K562 (cell line): ENCODE measurements around the gene SATB2. TPM values are rescaled to one million over a fixed set of nuclear protein-coding genes. Genes with fewer than 3 reads are reported as not detected.

Source experiments
- ATAC-seq: fragments of 200-7000 bp; cut with Tn5 transposase; 3 replicates; pipeline ENCODE4 v1.9.1; 2020; ENCODE audit warnings: moderate library complexity
- BruUV-seq: library from RNA; stranded (reverse); fragments of 400-500 nt; replicated peaks from 2 replicates; lab custom pipeline; 2021; lab: Mats Ljungman, UMichigan
- CTCF ChIA-PET: fragments of 300-600 bp; formaldehyde crosslinking; extraction: SDS; loops from one replicate; lab custom pipeline; 2021; ENCODE audit warnings: low intra/inter-chr PET ratio; lab: Yijun Ruan, JAX
- POLR2A ChIA-PET: fragments of 300-600, 350-650 bp; sonication (Branson Sonifier 250); formaldehyde crosslinking; extraction: SDS; loops from one replicate; lab custom pipeline; 2021; ENCODE audit warnings: antibody characterized with exemption, inconsistent platforms; lab: Yijun Ruan, JAX
- DNase-seq, 4 experiments: peaks; one replicate each; pipeline versions ENCODE4 v3.0.0 to v3.0.0-alpha.2; 2011 to 2018; ENCODE audit warnings: low spot score in 3 of 4, mixed read lengths in 3 of 4; ENCODE audit errors: extremely low read depth in 1 of 4
- FAIRE-seq: peaks from 2 replicates; lab custom pipeline; 2011; peaks lifted over from hg19 to GRCh38; lab: Jason Lieb, UNC
- H2AFZ ChIP-seq: 2 replicates; pipeline ENCODE4 v1.6.0; 2011; ENCODE audit warnings: low read depth, low read length, control low read depth, inconsistent platforms
- H3K27ac ChIP-seq: fragments of 200-600 bp; 3 replicates; pipeline ENCODE4 v1.8.0; 2011; ENCODE audit warnings: low read depth, mild to moderate bottlenecking, control low read depth, inconsistent platforms, low read length, moderate library complexity, mixed read lengths; ENCODE audit errors: extremely low read depth
- H3K27me3 ChIP-seq, 2 experiments: fragments of 300-600 bp in 1 of 2; 2 replicates in 1 of 2; 3 replicates in 1 of 2; pipeline versions ENCODE4 v1.6.0 to v1.8.0; 2011; ENCODE audit warnings: inconsistent platforms in 2 of 2, low read length in 2 of 2, mild to moderate bottlenecking in 1 of 2, mixed read lengths in 1 of 2, moderate library complexity in 1 of 2; ENCODE audit not compliant: control insufficient read depth in 2 of 2, insufficient read depth in 2 of 2
- H3K36me3 ChIP-seq: fragments of 300-600 bp; 3 replicates; pipeline ENCODE4 v1.8.0; 2011; ENCODE audit warnings: mild to moderate bottlenecking, low read length, inconsistent platforms; ENCODE audit not compliant: control insufficient read depth, insufficient read depth
- H3K4me1 ChIP-seq, 2 experiments: fragments of 200-600 bp in 1 of 2; replicated peaks in 1 of 2; 2 replicates in 1 of 2; 3 replicates in 1 of 2; pipeline versions ENCODE4 v1.5.1 to v1.8.0; 2011; ENCODE audit warnings: inconsistent platforms in 2 of 2, low read length in 2 of 2, mild to moderate bottlenecking in 1 of 2, mixed read lengths in 1 of 2, moderate library complexity in 1 of 2; ENCODE audit not compliant: control insufficient read depth in 2 of 2, insufficient read depth in 2 of 2
- H3K4me2 ChIP-seq: 2 replicates; pipeline ENCODE4 v1.6.1; 2011; ENCODE audit warnings: low read length, control low read depth, inconsistent platforms, mixed read lengths; ENCODE audit not compliant: insufficient read depth
- H3K4me3 ChIP-seq: fragments of 200-600 bp; sonication (generic), shearing (Covaris generic); 2 replicates; pipeline ENCODE4 v1.5.1; 2016; ENCODE audit warnings: control low read depth, inconsistent platforms
- H3K79me2 ChIP-seq: fragments of 200-600 bp; 3 replicates; pipeline ENCODE4 v1.8.0; 2011; ENCODE audit warnings: low read length, inconsistent platforms; ENCODE audit not compliant: control insufficient read depth, insufficient read depth
- H3K9ac ChIP-seq, 2 experiments: 2 replicates each; pipeline versions ENCODE4 v1.6.0 to v1.6.1; 2011; ENCODE audit warnings: low read depth in 2 of 2, low read length in 2 of 2, control low read depth in 1 of 2, inconsistent platforms in 1 of 2, mild to moderate bottlenecking in 1 of 2, mixed read lengths in 1 of 2; ENCODE audit not compliant: insufficient read depth in 1 of 2
- H3K9me1 ChIP-seq: one replicate; pipeline ENCODE4 v1.6.0; 2011; ENCODE audit warnings: inconsistent platforms, mild to moderate bottlenecking, low read length, moderate library complexity; ENCODE audit not compliant: control insufficient read depth, insufficient read depth
- H3K9me3 ChIP-seq: replicated peaks from 2 replicates; pipeline ENCODE4 v1.5.1; 2011; ENCODE audit warnings: low read depth, low read length, inconsistent platforms; ENCODE audit not compliant: control insufficient read depth, insufficient read depth
- H4K20me1 ChIP-seq: replicated peaks from 2 replicates; pipeline ENCODE4 v1.6.1; 2011; ENCODE audit warnings: low read length, inconsistent platforms, mixed read lengths; ENCODE audit not compliant: control insufficient read depth, insufficient read depth
- CC2D1A ChIP-seq: fragments of 450-650 bp; IDR thresholded peaks from 2 replicates; pipeline ENCODE4 v1.6.1; 2017; ENCODE audit warnings: mild to moderate bottlenecking
- E2F1 ChIP-seq: sonication (generic); formaldehyde crosslinking; IDR thresholded peaks from 2 replicates; pipeline ENCODE4 v1.8.1; 2023; ENCODE audit warnings: mild to moderate bottlenecking, missing genetic modification reagents, moderate library complexity
- SAFB ChIP-seq: fragments of 200-400 bp; formaldehyde crosslinking; IDR thresholded peaks from 2 replicates; pipeline ENCODE4 v1.6.1; 2017; ENCODE audit warnings: low read depth, low read length, borderline replicate concordance
- SIX5 ChIP-seq, 2 experiments: IDR thresholded peaks; 2 replicates each; pipeline ENCODE4 v1.6.1; 2011; ENCODE audit warnings: low read length in 2 of 2, borderline replicate concordance in 1 of 2, low read depth in 1 of 2, mild to moderate bottlenecking in 1 of 2, moderate library complexity in 1 of 2; ENCODE audit not compliant: insufficient read depth in 1 of 2
- SNIP1 ChIP-seq: fragments of 450-650 bp; IDR thresholded peaks from 2 replicates; pipeline ENCODE4 v1.7.1; 2017; ENCODE audit warnings: low read depth, mild to moderate bottlenecking
- TAF1 ChIP-seq: IDR thresholded peaks from 2 replicates; pipeline ENCODE4 v1.6.1; 2011; ENCODE audit warnings: mild to moderate bottlenecking, low read length, moderate library complexity; ENCODE audit not compliant: insufficient read depth, control insufficient read depth, severe bottlenecking; ENCODE audit errors: extremely low read depth
- ZNF253 ChIP-seq: fragments of 250-450 bp; sonication (Bioruptor Pico); conservative IDR thresholded peaks from 2 replicates; pipeline ENCODE4 v1.6.1; 2021; ENCODE audit warnings: mild to moderate bottlenecking
- ZNF449 ChIP-seq: fragments of 250-450 bp; sonication (Bioruptor Pico); IDR thresholded peaks from 2 replicates; pipeline ENCODE4 v1.8.0; 2022; ENCODE audit warnings: moderate library complexity, mild to moderate bottlenecking, inconsistent platforms
- ZNF592 ChIP-seq: fragments of 450-650 bp; IDR thresholded peaks from 2 replicates; pipeline ENCODE4 v1.6.1; 2017; ENCODE audit warnings: antibody characterized with exemption, mild to moderate bottlenecking
- ZNF76 ChIP-seq: fragments of 250-450 bp; sonication (Bioruptor Pico); IDR thresholded peaks from 2 replicates; pipeline ENCODE4 v1.4.0; 2020; ENCODE audit warnings: mild to moderate bottlenecking, moderate library complexity, borderline replicate concordance
- WGBS: fragments of 100-300 bp; shearing (Covaris generic); methylation state at CpG from one replicate; pipeline ENCODE4 v1.1.6; 2016; ENCODE audit warnings: low coverage, mixed read lengths; ENCODE audit not compliant: insufficient coverage; ENCODE audit errors: missing lambda C conversion rate; 5-methylcytosine and 5-hydroxymethylcytosine counted together
- in situ Hi-C: fragments of 300-500 bp; cut with MboI; formaldehyde crosslinking; loops from 4 replicates; pipeline ENCODE4 v1.15.0; 2018; ENCODE audit warnings: inconsistent platforms, mixed read lengths
- intact Hi-C: fragments of 100-400 bp; cut with micrococcal nuclease; formaldehyde crosslinking; loops from 2 replicates; pipeline ENCODE4 v1.14.2; 2022
- polyA plus RNA-seq, 8 experiments: library from polyadenylated mRNA; depleted of rRNA in 4 of 8; stranded (reverse) in 5 of 8; unstranded in 3 of 8; fragments of >200 nt; fragmentation: Nextera tagmentation in 2 of 8; fragmentation: Illumina TruSeq in 1 of 8; extraction: Ambion mirVana in 2 of 8; extraction: Trizol in 1 of 8; gene quantifications; 2 replicates each; pipeline versions ENCODE4 v1.2.1 to v1.2.3, GENCODE V29; 2011 to 2014; ENCODE audit warnings: inconsistent platforms in 1 of 8, missing spikeins in 1 of 8
- total RNA-seq, 7 experiments: library from RNA; depleted of rRNA in 6 of 7; stranded (reverse); fragments of >200 nt in 6 of 7; fragmentation: Illumina TruSeq in 2 of 7; extraction: Trizol in 2 of 7; gene quantifications; 2 replicates each; pipeline versions ENCODE4 v1.2.1 to v1.2.3, GENCODE V29; 2011 to 2021; ENCODE audit warnings: low replicate concordance in 1 of 7

SATB2 gene
- total and polyA plus RNA-seq, 9 of the 15 experiments (the other 6 are each of a cell fraction or from before 2014, with no cell fraction given): 4.5 to 34.0 (median 15.1) TPM

GRCh38 chr2:199455545-199456382 lies 2.0 kb downstream of the SATB2 start (continued):
- TF ChIP-seq TAF1 (peak; percentile 70), CC2D1A (no peak), SAFB (peak; percentile 53; the same call in 1 of the 2 replicates), SNIP1 (no peak), SIX5 (IDR thresholded peaks at IDR 0.05; ENCODE audit: borderline replicate concordance in 1 of 2, insufficient read depth in 1 of 2, low read depth in 1 of 2, low read length in 2 of 2) (peak in 1 of 2 experiments; percentile 27; a peak in 2 of 4 replicates)

- ATAC-seq: peak; percentile 0; the same call in 2 of the 3 replicates
- in situ Hi-C loops (no loop called here), intact Hi-C loops (loop anchor here (10.0 kb wide), 1 partner anchor 1650 kb away; the partner anchor contains the start of gene PLCL1)
- FAIRE-seq: peak; percentile 65
- no peak for DNase-seq
- Histone ChIP-seq H3K9me1 (no peaks in the 10 kb centered on the region), H3K36me3 (peaks cover 36% of the 10 kb centered on the region), H4K20me1 (no peaks in the 10 kb centered on the region), H3K4me1 (peaks cover 5 to 26% of the 10 kb centered on the region in 2 experiments; a peak in 4 of 5 replicates), H3K4me3 (peak overlapping the region; percentile 54), H3K27ac (peak overlapping the region; percentile 92), H2AFZ (peak overlapping the region; percentile 62), H3K4me2 (peak overlapping the region; percentile 79), H3K9ac (peak overlapping the region in 1 of 2 experiments; percentile 92; a peak in 2 of 4 replicates), H3K79me2 (peaks cover 99% of the 10 kb centered on the region), H3K9me3 (no peaks in the 10 kb centered on the region), H3K27me3 (no peaks in the 10 kb centered on the region)
- POLR2A ChIA-PET: interaction anchor here (0.6 to 1.0 kb wide), 4 partner anchors 9 to 33 kb away, joined by 3 read pairs; no protein-coding TSS in a partner anchor
- TSS peak; percentile 32 for BruUV-seq
- WGBS: 3% methylated on average over 7 of the region's 7 CpGs
- CTCF ChIA-PET: no interaction called here
- TF ChIP-seq E2F1 (CRISPR knock-in tag) (no peak), ZNF253 (no peak), ZNF449 (no peak), ZNF76 (CRISPR knock-in tag) (no peak), ZNF592 (no peak)
Measured at GRCh38 chr2:199455210-199455544, 2.6 kb downstream of the SATB2 start.
